ENCODE measurements around the gene QSOX1.
A peak's percentile ranks its signal among the peaks of the same experiment; 100 is the strongest.

QSOX1 gene

DNA sequence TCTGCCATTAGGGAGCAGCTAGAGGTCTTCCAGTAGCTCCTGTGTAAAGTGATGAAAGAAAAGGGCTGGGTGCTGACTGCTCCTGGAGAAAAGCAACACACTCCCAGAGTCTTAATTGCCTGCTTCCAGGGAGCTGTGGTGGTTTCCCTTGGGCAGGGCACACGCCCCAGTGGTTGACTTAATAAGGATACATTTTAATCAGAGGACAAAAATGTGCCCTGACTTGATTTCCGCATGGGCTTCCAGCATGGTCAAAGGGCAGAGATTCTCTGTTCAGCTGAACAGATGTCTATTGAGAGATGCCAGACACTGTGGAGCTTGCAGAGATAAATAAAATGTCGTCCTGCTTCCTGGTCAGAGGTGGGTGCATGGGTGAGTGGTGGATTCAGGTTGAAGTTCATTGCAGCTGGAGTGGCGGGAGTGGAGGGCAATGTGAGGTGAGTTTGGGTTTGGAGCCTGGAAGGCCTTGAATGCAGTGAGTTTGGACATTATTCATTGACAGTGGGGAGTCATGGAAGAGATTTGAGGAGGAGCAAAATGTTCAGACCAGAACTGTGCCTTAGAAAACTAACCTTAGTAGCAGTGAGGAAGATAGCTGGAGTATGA is 16.0 kb downstream of the QSOX1 start:
- DNase-seq = no peak

DNA sequence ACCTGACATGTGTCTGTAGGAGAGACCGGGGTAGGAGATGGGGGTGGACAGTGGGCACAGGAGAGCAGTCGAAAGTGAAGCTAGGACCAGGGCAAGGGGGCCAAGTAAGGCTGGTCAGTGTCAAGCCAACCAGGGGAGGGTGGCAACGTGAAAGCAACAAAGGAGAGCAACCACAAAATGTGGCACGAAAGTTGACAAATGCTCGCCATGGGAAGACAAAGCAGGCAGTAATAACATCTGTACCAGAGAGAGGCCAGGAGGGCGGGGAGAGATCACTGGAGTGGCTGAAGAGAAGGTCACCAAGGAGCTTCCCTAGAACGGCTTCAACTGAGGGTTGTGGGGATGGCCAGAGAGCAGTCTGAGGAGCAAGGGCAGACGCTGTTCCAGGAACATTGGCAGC is 17.0 kb downstream of the QSOX1 start:
- DNase-seq = no peak

DNA sequence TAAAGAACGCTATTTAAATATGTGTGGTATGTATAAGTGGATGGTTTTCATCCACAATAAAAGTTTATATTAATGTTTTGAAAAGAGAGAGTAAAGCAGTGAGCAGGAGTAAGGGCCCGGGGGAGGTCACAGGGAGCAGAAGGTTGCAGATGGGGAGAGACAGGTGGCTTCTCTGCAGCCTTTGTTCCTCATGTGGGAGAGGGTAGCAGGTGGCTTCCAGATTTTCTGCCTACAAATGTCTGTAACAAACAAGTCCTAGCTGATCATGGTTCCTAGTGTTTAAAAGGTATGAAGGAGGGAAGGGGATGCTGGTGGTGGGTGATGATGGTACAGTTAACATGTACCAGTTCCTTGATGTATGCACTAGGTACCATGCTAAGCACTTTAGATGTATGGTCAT is 18.8 kb downstream of the QSOX1 start:
- DNase-seq = no peak

DNA sequence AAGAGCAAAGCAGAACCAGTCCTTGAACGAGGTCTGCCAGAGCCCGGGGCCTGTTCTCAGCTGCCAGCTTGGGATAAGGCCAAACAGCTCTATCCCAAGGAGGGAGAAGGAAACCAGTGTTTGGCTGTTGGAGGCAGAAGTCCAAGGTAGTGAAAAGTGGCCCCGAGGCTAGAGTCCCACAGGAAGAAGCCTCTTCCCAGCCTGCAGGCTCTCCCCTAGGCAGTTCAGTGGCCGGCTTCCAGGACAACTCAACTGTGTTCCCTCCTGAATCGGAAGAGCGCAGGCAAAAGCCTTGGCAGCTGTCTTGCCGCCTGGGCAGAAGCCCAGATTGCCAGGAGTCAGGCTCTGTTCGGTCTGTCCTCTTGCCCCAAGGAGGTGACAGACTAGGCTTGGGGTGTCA is 19.3 kb downstream of the QSOX1 start:
- no peak for DNase-seq

DNA sequence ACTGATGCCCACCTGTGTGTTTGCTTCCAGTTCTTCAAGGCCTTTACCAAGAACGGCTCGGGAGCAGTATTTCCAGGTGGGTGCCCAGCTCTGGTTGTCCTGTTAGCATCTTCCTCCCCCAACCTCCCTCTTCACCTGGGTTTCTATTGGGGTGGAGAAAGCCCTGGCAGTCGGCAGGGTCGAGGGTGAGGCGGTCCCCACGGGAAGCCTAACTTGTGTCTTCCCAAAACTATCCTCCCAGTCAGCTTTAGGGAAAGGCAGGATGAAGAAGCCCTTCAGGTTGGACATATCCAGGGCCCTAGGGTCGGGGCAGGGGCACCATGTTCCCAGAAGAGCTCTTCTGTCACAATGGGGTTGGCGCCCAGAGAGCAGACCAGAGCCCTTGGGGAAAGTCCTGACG is 20.6 kb downstream of the QSOX1 start:
- no peak for DNase-seq

DNA sequence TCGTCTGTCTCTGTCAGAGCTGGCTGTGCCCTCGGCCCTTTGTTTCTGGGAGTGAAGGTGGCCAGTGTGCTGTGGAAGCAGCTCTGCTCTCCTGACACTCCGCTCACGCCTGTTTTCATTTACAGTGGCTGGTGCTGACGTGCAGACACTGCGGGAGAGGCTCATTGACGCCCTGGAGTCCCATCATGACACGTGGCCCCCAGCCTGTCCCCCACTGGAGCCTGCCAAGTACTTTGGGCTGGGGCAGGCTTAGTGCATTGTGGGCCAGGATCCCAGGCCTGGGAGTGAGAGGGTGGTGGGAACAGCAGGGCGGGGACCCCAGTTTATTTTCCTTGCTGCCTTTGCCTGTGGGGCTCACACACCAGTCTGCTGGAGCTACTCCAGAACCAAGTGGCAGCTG is 21.1 kb downstream of the QSOX1 start:
- no peak for DNase-seq

DNA sequence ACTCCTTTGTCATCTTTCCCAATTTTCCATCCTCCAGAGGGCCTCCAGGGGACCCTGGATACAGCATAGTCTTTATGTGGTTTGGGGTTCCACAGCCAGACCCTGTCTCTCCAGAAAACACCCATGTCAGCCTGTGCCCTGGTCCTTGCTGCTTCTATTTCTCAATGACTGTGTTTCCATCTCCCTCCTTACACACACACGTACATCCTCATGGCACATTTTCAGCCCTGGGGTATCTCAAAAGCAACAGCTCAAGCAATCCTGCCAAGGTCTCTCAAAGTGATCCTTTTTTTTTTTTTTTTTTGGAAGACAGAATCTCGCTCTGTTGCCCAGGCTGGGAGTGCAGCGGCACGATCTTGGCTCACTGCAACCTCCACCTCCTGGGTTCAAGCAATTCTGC is 22.3 kb downstream of the QSOX1 start:
- DNase-seq = no peak

DNA sequence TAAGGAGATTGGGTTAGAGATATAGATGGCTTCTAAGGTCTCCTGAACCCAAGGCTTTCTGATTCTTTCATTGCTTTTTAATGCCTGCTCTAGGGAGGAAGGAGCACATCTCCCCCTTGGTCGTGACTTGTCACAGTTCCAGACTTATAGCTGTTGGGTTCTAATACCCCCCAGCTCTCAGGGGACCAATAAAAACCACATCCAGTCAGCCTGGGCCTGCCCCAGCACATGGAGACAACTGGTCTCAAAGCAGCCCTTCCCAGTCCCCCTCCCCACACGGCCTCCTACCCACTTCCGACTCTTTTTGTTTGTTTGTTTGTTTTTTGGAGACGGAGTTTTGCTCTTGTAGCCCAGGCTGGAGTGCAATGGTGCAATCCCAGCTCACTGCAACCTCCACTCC is 23.3 kb downstream of the QSOX1 start:
- DNase-seq = no peak

DNA sequence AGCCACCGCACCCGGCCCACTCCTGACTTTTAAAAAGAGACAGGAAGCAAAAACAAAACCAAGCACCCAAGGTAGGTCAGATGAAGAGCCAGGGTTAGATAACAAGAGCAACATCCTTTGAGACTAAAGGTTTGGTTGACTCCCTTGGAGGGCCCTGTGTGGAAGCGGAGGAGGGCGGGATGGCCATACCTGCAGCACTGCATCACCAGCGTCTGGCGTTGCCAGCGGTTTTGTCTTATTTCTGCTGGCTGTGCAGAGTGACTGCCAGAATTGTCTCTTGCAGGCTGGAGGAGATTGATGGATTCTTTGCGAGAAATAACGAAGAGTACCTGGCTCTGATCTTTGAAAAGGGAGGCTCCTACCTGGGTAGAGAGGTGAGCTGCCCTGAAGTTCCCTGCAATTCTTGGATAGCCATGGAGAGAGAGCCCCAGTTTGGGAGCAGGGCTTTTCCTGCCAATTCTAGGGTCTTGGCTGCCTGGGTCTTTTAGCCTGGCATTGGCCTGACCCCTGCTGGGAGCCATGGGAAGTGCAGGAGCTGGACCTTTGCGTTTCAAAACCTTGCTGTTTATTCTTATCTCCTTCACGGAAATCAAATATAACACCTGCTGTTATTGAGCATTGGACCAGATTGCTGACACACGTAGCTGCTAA is 24.0 kb downstream of the QSOX1 start:
- peak; percentile 65 for DNase-seq

DNA sequence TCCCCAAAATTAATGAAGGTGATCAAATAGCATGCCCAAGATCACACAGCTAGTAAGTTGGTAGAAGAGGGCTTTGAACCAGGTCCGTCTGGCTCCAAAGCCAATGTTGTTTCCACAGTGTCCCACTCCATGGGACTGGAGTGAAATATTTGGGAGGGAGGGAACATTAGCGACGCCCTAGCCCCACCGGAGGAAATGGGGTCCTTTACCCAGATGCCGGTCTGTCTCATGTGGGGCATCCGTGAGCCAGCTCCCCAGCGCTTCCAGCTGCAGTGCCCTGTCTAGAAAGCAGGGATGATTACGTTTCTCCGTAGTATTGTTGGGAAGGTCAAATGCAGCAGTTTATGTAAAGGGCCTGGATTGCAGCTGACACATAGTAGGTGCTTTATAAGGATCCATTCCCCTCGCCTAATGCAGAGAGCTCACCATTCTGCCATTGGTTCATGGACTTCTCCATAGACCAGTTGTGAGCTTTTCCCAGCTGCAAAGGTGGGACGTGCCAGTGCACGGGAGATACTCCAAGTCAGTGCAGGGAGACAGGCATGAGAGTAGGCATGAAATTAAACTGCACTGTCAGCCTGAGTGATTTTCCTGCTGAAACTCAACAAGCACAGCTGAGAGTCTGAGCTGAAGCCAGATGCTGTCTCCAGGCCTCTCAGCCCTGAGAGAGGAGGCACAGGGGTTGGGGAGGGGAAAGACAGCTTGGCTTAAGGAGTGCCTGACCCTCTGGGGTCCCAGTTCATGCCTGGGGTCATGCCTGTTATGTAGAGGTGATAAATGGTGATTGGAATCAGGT is 24.7 kb downstream of the QSOX1 start:
- DNase-seq = no peak

DNA sequence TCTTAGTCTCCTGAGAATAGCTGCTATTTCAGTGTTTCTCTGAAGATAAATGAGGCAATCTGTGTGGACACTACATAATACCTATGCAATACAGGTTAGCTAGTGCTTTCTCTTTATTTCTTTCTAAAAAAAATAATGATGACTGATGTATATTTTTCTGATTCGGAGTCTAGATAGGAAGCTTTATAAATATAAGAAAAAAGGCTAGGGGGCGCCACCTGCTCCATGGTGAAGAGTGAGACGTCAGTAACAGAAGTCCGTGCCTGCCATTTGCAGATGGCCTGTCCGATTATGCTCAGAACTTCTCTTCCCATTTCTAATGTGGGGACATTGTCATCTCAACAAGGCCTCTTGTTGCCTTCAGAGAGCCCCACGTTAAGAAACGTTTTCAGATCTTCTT is 26.4 kb downstream of the QSOX1 start:
- no peak for DNase-seq

DNA sequence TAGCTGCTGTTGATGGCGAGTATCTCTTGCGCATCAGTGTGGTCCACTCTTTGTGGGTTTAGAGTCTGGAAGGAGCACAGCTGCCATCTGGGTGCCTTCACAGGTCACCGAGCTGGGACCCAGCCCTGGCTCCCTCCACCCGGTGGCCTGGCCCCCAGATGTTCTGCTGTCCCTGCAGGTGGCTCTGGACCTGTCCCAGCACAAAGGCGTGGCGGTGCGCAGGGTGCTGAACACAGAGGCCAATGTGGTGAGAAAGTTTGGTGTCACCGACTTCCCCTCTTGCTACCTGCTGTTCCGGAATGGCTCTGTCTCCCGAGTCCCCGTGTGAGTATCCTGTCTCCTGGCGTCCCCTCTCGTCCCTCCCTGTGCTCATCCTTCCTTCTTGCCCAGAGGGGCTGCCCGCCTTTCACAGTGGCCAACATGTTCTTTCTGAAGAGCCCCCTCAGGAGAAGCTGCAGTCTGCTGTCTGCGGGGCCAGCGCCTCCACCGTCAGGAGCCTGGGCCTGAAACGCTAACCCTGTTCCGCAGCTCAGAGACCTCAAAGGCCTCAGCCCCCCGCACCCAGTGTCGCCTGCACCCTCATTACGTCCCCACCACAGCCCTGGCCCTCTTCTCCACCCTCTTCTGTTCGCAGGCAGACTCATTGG is 27.4 kb downstream of the QSOX1 start:
- no peak for DNase-seq

DNA sequence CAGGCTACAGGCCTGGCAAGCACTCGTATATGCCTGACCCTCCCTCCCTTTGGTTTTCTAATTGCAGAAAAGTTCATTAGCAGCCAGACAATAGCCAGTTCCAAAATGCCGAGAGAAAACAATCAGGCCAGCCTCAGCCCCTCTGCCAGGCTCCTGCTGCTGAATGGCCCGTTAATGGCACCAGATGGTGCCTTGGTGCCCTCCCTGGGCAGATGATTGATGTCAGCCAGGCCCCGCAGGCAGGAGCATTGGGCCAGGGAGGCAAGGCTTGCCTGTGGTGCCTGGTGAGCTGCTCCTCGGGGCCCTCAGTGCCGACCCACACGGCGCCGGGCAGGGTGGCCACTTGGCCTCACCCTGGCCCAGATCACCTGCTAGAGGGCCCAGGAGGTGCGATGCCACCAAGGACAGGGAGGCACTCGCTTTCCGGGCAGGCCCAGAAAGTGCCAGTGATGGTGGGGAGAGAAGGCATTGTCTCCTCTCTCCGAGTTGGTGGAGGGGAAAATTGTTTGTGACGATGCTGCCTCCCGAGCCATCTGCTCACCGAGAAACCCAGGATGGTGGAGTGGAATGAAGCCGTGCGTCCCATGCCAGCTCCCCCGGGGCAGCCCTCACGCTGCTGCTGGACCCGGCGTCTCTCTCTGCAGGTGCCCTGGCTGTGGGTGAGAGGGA is 28.1 kb downstream of the QSOX1 start:
- no peak for DNase-seq

DNA sequence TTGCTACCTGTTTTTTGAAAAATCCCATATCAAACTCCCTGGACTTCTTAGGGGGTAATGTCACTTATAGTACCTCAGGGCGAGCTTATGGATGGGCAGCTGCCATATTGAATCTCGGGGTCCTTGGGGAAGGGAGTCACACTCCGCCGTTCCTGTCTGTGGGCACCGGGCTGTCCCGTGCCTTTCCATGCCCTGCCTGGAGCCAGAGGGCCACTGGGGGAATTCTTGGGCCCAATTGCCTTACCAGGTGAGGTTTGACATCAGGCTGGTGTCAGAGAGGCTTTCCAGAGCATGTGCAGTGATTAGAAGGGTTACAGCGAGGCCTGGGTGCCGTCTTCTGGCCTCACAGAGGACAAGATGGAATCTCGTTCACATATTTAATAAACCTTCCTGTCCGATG is 28.8 kb downstream of the QSOX1 start:
- DNase-seq = no peak

DNA sequence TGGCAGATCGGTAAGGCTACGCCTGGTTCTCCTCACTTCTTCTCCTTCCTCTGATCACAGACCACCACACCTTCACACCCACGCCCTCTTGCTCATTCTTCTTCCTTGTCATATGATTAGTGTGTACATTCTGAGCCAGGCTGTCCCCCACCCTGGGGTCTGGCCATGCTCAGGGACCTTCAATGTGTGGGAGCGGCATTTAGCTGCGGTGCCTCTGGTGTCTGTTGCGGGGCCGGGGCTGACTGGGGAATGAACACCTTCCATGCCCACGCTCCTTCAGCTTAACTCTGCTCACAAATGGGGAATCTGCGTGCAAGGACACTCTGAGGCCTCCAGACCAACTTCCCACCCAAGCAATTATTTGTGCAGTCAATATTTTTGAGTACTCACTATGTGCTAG is 29.4 kb downstream of the QSOX1 start:
- no peak for DNase-seq

DNA sequence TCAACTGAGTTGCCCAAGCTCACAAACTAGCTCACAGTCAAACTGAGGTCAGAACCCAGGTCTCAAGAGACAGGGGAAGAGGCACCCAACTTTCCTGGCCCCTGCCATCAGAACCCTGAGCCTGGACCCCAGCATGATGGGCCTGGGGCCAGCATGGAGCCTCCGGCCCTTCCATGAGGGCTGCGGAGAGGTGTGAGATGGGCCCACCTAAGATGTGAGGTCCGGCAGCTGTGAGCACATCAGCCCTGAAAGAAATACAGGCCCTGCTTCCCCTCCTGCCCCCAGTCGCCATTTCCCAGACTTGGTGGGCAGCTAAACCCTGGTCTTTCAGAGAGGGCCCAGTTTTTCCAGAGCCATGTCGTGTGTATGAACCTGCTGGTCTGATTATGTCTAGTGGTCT is 30.6 kb downstream of the QSOX1 start:
- no peak for DNase-seq

DNA sequence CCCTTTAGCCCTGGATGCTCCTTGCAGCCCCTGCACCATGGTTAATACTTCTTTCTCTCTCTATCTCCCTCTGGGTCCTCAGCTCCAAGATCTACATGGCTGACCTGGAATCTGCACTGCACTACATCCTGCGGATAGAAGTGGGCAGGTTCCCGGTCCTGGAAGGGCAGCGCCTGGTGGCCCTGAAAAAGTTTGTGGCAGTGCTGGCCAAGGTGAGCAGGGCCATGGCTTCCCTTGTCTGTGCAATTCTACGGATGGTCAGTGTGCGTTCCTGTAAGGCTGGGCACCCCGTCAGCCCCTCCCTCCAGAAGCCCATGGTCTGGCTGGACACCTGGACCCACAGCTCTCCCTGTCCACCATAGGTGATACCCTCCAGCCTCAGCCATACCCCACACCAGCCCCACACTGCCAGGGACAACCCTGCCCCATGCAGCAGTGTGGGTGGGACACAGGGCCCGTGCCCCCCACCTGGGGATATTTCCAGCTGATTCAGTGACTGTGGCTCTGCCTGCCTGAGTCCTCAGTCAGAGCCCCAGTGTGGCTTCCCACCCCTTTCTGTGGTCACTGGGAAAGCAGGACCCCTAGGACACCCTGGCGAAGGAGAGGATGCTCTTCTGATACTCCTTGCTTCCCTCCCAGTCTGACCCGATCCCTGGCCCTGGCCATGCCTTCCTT is 31.4 kb downstream of the QSOX1 start:
- DNase-seq = no peak

DNA sequence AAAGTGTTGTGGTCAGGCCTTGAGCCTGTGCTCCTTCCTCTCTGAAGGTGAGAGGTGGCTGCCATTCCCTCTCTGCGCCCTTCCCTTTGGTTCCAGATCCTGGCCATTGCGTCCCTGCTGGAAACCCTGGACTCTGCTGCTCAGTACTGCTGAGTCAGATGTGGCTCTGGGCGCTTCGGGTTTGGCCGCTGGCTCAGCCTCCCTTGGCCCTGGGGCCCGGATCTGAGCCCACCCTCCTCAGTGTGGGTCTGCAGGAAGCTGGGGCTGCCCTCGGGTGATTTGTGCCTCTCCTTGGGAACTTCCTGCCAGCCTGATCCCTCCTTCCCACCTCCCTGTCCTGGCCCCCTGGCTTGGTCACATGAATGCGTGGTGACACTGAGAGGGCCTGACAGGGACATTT is 32.2 kb downstream of the QSOX1 start:
- no peak for DNase-seq

DNA sequence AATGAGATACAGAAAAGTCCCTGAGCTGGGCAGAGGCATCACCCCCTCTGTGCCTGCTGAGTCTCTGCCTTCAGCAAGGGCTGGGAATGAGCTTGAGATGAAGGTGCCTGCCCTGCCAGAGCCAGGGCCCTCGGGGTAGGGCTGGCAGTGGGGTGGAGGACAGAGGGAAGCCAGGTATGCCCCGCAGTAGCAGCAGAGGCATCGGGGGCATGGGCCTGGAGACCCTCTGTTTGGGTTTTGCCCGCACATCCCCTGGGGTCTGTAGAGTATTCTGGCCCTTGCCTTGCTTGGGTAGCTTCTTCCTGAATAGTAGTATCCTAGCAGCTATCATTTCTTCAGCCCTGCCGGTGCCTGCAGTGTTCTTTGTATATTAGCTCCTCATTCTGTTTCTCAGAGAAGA is 33.0 kb downstream of the QSOX1 start:
- no peak for DNase-seq

DNA sequence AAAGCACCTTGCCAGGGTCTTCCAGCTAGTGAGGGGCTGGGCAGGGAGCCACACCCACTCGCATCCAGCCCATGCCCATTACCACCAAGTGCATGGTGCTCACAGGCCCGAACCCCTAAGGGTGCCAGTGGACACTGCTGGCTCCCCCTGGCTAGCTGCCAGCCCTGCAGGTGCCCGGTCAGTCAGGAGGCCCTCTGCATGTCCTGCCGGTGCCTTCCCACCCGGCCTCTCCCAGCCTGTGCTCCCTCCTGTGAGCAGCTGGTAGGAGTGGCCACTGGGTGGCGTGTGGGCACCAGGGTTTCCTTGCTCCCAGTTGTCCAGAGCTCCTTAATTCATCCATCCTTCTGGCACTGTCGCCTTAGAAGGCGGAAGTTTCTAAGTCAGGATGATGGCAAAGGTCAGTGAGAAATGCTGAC is 33.4 kb downstream of the QSOX1 start:
- DNase-seq = no peak

DNA sequence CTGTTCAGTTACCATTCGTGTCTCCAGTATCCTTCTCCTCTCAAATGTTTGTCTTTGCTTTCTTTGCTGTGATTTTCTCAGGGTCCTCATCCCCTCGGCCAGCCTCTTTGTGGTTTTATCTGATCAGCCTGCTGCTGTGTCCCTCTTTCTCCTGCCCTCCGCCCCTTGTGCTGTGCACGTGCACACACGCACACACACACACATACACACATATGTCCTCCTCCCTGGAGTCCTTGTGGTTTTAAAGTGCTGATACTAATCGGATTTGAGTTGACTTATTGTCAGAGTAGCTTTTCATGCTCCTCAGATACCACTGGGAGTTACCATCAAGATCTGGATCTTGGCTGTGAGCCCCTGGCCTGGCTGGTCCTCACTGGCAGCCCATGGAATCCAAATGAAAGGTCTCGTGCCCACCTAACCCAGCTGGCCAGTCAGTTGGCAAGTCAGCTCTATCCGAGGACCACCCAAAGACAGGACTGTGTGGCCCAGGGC is 34.1 kb downstream of the QSOX1 start:
- no peak for DNase-seq

DNA sequence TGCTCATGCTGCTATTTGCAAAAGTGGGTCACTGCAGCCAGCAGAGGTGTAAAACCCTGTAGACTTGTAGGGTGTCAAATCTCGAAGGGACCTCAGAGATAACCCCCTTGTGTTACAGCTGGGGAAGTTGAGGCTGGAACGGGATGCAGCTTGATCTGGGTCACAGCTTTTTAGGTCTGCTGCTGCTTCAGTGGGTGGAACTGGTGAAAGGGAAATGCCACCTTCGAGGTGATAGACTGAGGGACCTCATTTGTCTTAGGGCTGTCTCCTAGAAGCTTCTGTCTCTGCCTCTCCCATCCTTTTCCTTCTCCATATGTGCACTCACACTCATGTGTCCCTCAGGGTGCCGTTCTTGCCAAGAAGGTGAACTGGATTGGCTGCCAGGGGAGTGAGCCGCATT is 35.4 kb downstream of the QSOX1 start:
- no peak for DNase-seq

DNA sequence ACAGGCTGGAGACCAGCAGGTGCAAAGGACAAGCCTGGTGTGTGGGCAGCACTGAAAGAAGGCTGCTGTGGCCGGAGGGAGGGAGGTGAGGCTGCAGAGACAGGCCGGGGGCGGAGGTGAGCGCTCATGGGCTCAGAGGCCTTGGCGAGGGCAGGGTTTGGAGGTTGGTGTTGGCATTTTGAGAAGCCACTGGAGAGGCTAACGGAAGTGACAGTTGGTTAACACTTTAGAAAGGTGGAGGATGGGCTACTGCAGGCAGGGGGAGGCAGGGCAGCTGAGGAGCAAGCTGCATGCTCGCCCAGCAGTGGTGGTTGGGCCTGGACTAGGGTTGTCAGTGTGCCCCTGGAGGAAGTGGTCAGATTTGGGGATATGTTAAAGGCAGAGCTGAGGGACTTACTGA is 37.5 kb downstream of the QSOX1 start:
- DNase-seq = no peak

All from stimulated activated CD4-positive, alpha-beta T cell treated with anti-CD3 and anti-CD28 coated beads, Interleukin-12 subunit alpha, Interleukin-12 subunit beta, amount 100 ng/mL, for 4 hours (primary cell).